Esophagus (tissue), 2 donors: Measurements from ENCODE around the gene USP3. TPM values are rescaled to one million over a fixed set of nuclear protein-coding genes. Genes with fewer than 3 reads are reported as not detected.
A peak's percentile ranks its signal among the peaks of the same experiment; 100 is the strongest.

Experiments
- H3K27ac ChIP-seq, 2 donors: one replicate each; pipeline ENCODE4 v1.5.1; 2013; ENCODE audit warnings: low read depth in 2 of 2, mild to moderate bottlenecking in 2 of 2, inconsistent platforms in 1 of 2, low read length in 1 of 2, moderate library complexity in 1 of 2
- H3K27me3 ChIP-seq, 2 donors: one replicate each; pipeline ENCODE4 v1.6.1; 2013; ENCODE audit warnings: low read length in 2 of 2, control low read depth in 1 of 2, mild to moderate bottlenecking in 1 of 2; ENCODE audit not compliant: insufficient read depth in 2 of 2, control insufficient read depth in 1 of 2
- H3K36me3 ChIP-seq, 2 donors: one replicate each; pipeline ENCODE4 v1.6.1; 2013; ENCODE audit warnings: low read length in 1 of 2; ENCODE audit not compliant: control insufficient read depth in 2 of 2, insufficient read depth in 2 of 2
- H3K4me1 ChIP-seq, 2 donors: one replicate each; pipeline ENCODE4 v1.6.1; 2013; ENCODE audit warnings: low read length in 1 of 2; ENCODE audit not compliant: control insufficient read depth in 2 of 2, insufficient read depth in 2 of 2
- H3K4me3 ChIP-seq, 2 donors: one replicate each; pipeline ENCODE4 v1.5.1; 2013; ENCODE audit warnings: low read length in 2 of 2, mild to moderate bottlenecking in 2 of 2, low read depth in 1 of 2, moderate library complexity in 1 of 2
- H3K9me3 ChIP-seq, 2 donors: one replicate each; pipeline ENCODE4 v1.6.1; 2013; ENCODE audit warnings: mild to moderate bottlenecking in 2 of 2, low read depth in 1 of 2, low read length in 1 of 2, moderate library complexity in 1 of 2; ENCODE audit not compliant: control insufficient read depth in 2 of 2, insufficient read depth in 1 of 2
- WGBS, 2 donors: extraction: QIAGEN DNeasy Blood & Tissue Kit; methylation state at CpG; one replicate each; pipeline ENCODE4 v1.1.7; 2013; 5-methylcytosine and 5-hydroxymethylcytosine counted together
- polyA plus RNA-seq, 2 donors: library from polyadenylated mRNA; stranded (reverse); fragments of 200-250 nt; gene quantifications; one replicate each; pipeline ENCODE4 v1.2.3, GENCODE V29; 2013
- donor health status: healthy with polysubstance abuse.
- donor health status: Bipolar disorder and iron deficiency.

The USP3 gene, protein sequence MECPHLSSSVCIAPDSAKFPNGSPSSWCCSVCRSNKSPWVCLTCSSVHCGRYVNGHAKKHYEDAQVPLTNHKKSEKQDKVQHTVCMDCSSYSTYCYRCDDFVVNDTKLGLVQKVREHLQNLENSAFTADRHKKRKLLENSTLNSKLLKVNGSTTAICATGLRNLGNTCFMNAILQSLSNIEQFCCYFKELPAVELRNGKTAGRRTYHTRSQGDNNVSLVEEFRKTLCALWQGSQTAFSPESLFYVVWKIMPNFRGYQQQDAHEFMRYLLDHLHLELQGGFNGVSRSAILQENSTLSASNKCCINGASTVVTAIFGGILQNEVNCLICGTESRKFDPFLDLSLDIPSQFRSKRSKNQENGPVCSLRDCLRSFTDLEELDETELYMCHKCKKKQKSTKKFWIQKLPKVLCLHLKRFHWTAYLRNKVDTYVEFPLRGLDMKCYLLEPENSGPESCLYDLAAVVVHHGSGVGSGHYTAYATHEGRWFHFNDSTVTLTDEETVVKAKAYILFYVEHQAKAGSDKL
- polyA plus RNA-seq = 10 to 100 TPM; 14.0 to 15.0 TPM

DNA sequence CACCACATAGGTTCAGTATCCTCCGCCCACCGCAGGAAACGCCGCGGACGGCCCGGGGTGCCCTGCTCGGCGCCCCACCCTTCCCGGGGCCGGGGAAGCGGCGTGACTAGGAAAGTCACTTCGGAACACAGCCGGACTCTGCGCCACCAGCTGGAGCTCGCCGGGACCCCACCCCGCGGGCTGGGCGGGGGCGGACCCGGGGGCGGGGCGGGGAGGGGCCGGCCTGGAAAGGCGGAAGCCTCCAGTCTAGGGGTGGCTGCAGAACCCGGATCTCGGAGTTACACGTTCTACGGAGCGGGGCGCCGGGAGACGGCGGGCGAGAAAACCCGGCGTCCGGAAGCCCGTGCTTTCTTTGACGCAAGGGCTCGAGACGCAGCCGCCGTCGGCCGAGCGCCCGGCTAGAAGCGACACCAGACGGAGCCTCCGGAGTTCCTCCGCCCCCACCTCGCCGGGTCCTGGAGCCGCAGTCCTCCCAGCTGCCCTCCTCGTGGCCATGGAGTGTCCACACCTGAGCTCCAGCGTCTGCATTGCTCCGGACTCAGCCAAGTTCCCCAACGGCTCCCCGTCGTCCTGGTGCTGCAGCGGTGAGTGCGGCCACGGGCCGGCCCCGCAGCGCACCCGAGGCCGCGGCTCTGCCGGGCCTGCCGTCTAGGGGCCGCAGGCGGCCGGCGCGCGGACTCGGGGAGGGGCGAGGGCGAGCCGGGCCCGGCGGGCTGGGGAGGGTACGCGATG, at the start of gene USP3:
Gene USP3 (plus strand): TSS at position 347 of the 732 bp plus-strand sequence. CDS start 147 bp downstream, at position 494.
- whole genome bisulfite sequencing, 2 donors = 0% methylated on average over 49 to 88 of the region's 88 CpGs
- Histone ChIP-seq H3K4me1 (peaks cover 0 to 4% of the 10 kb centered on the region in 2 donors), H3K27ac (peak within 1 kb of the TSS; percentile 98 to 99)

DNA sequence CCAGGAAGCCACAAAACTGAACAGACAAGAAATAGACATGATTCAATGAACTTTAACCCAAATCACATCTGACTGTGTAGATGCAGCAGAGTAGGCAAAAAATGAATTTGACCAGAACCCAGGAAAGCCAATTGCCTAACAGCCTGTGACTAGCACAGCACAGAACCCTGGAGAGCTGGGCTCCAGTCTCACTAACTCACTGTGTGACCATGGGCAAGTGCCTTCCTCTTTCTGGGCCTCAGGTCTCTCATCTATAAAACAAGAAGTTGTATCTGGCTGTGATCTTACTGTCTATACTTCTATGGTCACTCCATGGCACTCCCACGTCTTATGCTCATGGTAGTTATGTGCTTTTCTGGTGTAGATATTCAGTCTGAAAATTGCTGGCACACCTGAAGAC, 48.1 kb upstream of the USP3 start:
- no peak overlapping the region for H3K27ac ChIP-seq
- WGBS, 2 donors = 83 to 89% methylated on average over 1 of the region's 1 CpG
- H3K36me3 ChIP-seq = no peaks in the 10 kb centered on the region

More for the DNA sequence above, at the start of gene USP3:
- Histone ChIP-seq H3K36me3 (no peaks in the 10 kb centered on the region), H3K9me3 (no peaks in the 10 kb centered on the region), H3K4me3 (peak within 1 kb of the TSS; percentile 93 to 95), H3K27me3 (no peaks in the 10 kb centered on the region)

DNA sequence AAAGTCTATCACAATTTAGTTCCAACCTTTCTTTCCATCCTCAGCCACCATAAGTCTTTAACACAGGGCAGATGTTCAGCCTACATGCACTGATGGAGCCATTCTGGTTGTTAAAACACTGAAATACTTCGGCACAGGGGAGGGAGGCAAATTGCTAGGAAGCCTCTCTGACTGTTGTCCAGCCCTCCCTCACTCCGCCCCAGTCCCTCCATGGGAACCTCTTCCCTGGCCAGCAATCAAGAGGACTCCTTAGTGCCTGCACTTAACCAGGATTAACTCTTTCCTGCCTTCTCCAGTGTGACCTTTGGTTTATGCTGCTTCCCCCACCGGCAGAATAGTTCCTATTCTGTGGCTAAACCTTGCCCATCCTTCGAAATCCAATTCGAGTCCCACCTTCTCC, 47.0 kb upstream of the USP3 start:
- WGBS, 2 donors = 68 to 70% methylated on average over 5 of the region's 5 CpGs
- Histone ChIP-seq H3K36me3 (no peaks in the 10 kb centered on the region), H3K4me3 (no peak overlapping the region), H3K4me1 (no peaks in the 10 kb centered on the region), H3K27ac (no peak overlapping the region), H3K9me3 (peaks cover 0 to 2% of the 10 kb centered on the region in 2 donors), H3K27me3 (no peaks in the 10 kb centered on the region)

More for the DNA sequence above, 48.1 kb upstream of the USP3 start:
- Histone ChIP-seq H3K9me3 (peaks cover 0 to 2% of the 10 kb centered on the region in 2 donors), H3K4me3 (no peak overlapping the region), H3K27me3 (no peaks in the 10 kb centered on the region), H3K4me1 (no peaks in the 10 kb centered on the region)

DNA sequence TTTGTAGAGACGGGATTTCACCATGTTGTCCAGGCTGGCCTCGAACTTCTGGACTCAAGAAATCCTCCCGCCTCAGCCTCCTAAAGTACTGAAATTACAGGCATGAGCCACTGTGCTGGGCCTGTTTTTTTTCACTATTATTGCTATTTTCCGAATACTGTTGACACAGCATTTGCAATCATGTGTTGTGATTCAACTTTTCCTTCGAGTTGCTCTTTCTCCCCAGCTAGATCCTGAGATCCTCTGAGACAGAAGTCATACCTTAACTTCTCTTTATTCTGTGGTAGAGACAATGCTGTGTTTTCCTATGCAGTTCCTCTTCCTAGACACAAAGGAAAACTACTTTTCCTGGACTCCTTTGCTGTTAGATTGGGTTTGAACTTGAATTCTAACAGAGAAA, 46.4 kb upstream of the USP3 start:
- no peaks in the 10 kb centered on the region for H3K27me3 ChIP-seq
- no peak overlapping the region for H3K4me3 ChIP-seq
- 79 to 85% methylated on average over 5 of the region's 5 CpGs for WGBS, 2 donors
- H3K4me1 ChIP-seq = no peaks in the 10 kb centered on the region
- H3K36me3 ChIP-seq = no peaks in the 10 kb centered on the region
- peaks cover 0 to 2% of the 10 kb centered on the region in 2 donors for H3K9me3 ChIP-seq
- no peak overlapping the region for H3K27ac ChIP-seq

DNA sequence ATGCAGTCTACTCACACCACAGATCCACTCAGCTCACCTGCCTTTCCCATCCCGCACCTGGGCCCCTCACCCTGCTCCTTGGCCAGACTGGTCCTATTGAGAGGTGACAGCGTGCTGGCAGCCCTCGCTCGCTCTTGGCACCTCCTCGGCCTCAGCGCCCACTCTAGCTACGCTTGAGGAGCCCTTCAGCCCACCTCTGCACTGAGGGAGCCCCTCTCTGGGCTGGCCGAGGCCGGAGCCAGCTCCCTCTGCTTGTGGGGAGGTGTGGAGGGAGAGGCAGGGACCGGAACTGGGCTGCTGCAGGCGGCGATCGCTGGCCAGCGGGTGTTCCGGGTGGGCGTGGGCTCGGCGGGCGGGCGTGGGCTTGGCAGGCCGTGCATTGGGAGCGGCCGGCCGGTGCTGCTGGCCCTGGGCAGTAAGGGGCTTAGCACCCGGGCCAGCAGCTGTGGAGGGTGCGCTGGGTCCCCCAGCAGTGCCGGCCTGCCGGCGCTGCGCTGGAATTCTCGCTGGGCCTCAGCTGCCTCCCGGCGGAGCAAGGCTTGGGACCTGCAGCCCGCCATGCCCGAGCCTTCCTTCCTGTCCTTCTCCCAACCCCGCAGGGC, 45.5 kb upstream of the USP3 start:
- H3K4me1 ChIP-seq = no peaks in the 10 kb centered on the region
- H3K27me3 ChIP-seq = no peaks in the 10 kb centered on the region
- peaks cover 0 to 2% of the 10 kb centered on the region in 2 donors for H3K9me3 ChIP-seq
- 82 to 94% methylated on average over 33 to 36 of the region's 36 CpGs for WGBS, 2 donors
- no peaks in the 10 kb centered on the region for H3K36me3 ChIP-seq
- H3K27ac ChIP-seq = no peak overlapping the region
- no peak overlapping the region for H3K4me3 ChIP-seq

DNA sequence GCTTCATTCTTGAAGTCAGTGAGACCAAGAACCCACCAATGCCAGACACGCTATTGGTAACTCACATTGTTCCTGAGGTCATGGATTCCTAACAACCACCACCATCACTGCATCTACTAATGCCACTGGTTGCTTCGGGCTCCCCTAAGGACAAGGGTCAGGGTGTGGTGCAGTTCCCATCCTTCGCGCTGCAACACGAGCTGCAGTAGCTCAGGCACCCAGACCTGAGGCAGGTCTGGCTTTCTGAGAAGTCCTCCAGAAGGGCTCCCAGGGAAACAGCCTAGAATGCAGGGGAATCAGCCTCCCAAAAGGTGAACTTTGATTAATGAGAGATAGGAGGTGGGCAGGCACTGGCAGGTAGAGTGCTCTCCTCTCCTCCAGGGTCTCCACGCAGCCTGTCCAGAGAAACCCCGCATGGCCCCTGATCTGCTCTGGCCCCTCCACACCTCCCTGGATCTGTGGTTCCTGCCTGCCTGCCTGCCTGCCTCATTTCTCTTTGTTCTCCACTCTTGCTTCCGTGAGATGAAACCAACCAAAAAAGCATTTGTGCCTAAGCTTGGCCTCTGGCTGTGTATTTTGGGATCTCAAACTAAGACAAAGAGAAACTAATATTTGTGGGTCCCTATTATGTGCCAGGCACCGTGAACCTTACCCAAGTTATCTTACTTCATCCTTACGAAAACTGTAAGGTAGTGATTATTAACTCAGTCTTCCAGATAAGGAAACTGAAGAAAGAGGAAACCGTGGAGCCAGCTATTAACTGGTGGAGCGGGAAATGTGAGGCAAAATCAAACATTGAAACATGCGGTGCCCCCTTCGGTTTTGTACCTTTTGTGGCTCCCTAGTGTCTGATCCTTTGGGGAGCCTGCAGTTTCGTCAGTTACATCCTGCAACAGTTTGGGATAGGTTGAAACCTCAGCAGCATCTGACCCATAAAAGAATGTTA, 43.9 kb upstream of the USP3 start:
- no peak overlapping the region for H3K27ac ChIP-seq
- no peaks in the 10 kb centered on the region for H3K4me1 ChIP-seq
- WGBS, 2 donors = 62 to 65% methylated on average over 15 of the region's 15 CpGs
- H3K27me3 ChIP-seq = no peaks in the 10 kb centered on the region
- H3K9me3 ChIP-seq = peaks cover 0 to 2% of the 10 kb centered on the region in 2 donors
- no peaks in the 10 kb centered on the region for H3K36me3 ChIP-seq
- no peak overlapping the region for H3K4me3 ChIP-seq

DNA sequence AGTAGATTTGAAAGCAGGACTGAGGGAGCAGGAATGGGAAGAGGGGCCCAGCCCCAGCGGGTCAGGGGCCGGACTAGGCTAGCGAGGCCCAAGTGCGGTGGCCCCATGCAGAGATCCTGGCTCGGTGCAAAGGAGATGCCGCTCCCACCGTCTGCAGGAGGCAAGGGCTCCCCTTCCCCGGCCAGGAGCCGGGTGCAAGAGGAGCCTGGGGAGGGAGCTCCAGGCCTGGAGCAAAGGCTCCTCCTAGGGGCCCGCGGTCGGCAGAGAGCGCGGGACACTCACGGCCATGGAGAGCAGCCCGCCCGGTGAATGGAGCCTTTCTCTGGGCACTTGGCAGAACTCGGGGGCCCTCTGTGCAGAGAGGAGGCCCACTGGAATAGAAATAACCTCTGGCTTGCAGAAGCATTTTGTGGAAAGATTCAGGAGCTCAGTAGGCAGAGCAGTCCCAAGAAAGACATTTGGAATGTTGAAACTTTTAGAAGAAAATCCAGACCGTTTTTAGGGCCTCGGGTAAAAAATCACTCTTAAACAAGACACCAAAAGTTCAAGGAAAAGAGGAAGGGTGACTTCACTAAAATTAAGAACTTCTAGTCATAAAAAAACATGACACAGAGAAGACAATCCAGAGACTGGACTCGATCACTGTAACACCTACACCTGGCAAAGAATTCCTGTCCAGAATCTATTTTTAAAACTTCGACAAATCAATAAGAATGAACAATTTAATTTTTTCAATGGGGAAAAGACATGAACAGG, 43.0 kb upstream of the USP3 start:
- Histone ChIP-seq H3K27ac (no peak overlapping the region), H3K27me3 (no peaks in the 10 kb centered on the region), H3K36me3 (no peaks in the 10 kb centered on the region), H3K4me3 (no peak overlapping the region), H3K9me3 (peaks cover 0 to 2% of the 10 kb centered on the region in 2 donors), H3K4me1 (no peaks in the 10 kb centered on the region)
- 75 to 79% methylated on average over 22 of the region's 22 CpGs for WGBS, 2 donors

DNA sequence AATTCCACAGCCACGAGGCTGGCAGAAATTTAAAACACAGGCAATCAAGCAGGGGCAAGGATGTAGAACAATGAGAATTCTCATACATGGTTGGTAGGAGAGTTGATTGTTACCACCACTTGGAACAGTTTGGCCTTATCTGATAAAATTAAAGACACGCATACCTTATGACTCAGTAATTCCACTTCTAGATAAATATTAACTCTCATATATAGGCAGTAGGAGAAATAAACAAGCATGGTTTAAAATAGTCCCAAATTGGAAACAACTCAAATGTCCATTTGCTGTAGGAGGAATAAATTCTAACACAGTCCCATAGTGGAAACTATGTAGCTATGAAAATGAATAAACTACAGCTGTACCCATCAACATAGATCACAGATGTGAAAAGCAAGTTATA, 42.3 kb upstream of the USP3 start:
- H3K36me3 ChIP-seq = no peaks in the 10 kb centered on the region
- peaks cover 0 to 2% of the 10 kb centered on the region in 2 donors for H3K9me3 ChIP-seq
- no peaks in the 10 kb centered on the region for H3K4me1 ChIP-seq
- H3K27me3 ChIP-seq = no peaks in the 10 kb centered on the region
- WGBS, 2 donors = 44 to 58% methylated on average over 2 of the region's 2 CpGs
- H3K27ac ChIP-seq = no peak overlapping the region
- no peak overlapping the region for H3K4me3 ChIP-seq
